ENCODE data around the gene TP53TG5. TPM values are rescaled to one million over a fixed set of nuclear protein-coding genes. Genes with fewer than 3 reads are reported as not detected.

TP53TG5 gene
- total RNA-seq, 3 donors from 2014 or later = 1.3 TPM; not detected in 2

GRCh38 chr20:45330476-45330875, 47.6 kb downstream of the TP53TG5 start:
- H3K36me3 ChIP-seq = no peaks in the 10 kb centered on the region
- no peak for TF ChIP-seq POLR2A (IDR thresholded peaks at IDR 0.05)
- TF ChIP-seq CTCF (IDR thresholded peaks at IDR 0.05) = no peak
- no peak for TF ChIP-seq POLR2AphosphoS5 (IDR thresholded peaks at IDR 0.05)
- H3K27me3 ChIP-seq = no peaks in the 10 kb centered on the region
- H3K4me3 ChIP-seq = no peak overlapping the region
- H3K9me3 ChIP-seq = no peaks in the 10 kb centered on the region
- H3K27ac ChIP-seq = peak overlapping the region; percentile 59 to 76
- intact Hi-C loops (cut with DNase I; ENCODE audit: low total_unique reads) = no loop called here
- no peaks in the 10 kb centered on the region for H3K4me1 ChIP-seq
- DNase-seq (ENCODE audit: low spot score in 2 of 2) = no peak

DNA sequence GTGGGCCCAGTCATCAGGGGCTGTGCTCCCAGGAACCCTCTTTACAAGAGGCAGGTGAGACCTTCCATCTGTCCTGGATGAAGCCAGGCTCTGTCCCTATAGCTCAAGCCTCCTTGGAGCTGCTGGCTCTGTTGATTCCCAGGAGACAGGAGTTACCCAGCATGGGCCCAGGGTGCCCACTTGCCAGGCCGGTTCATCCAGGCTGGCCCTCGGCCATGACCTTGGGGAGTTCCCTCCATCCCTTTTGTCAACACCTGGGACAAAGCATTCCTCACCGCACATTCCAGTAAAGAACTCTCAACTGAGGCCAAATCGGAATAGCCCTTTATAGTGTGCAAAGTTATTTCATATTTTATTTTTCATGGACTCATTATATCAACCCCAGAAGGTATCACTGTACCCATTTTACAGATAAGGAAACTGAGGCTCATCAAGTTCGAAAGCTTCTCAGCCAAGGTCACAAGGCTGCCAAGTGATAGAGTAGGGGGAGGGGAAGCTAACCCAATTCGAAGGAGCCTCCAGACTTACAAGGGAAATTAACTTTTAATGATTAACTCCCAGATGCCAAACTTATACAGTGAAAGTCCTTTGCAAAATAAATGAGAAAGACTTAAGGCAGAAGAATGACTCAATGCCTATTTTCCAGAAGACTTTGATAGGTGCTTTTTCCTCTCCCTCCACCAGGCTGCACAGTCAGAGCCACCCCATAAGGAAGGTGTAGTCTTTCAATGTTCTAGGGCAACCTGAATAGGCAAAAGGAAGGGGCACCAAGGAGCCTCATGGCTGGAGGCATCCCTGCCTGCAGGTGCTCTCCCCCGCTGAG, 48.4 kb downstream of the TP53TG5 start:
- H3K9me3 ChIP-seq = no peaks in the 10 kb centered on the region
- no peaks in the 10 kb centered on the region for H3K36me3 ChIP-seq
- no peak overlapping the region for H3K4me3 ChIP-seq
- H3K4me1 ChIP-seq = no peaks in the 10 kb centered on the region
- H3K27me3 ChIP-seq = no peaks in the 10 kb centered on the region
- peak in 1 of 2 donors; percentile 88 for DNase-seq (ENCODE audit: low spot score in 2 of 2)
- peak overlapping the region; percentile 59 to 76 for H3K27ac ChIP-seq
- TF ChIP-seq POLR2AphosphoS5 (IDR thresholded peaks at IDR 0.05) (peak; percentile 33 to 74 (median 66)), POLR2A (IDR thresholded peaks at IDR 0.05) (no peak), CTCF (IDR thresholded peaks at IDR 0.05) (no peak)
- intact Hi-C loops (cut with DNase I; ENCODE audit: low total_unique reads) = no loop called here

- TF ChIP-seq POLR2AphosphoS5 (IDR thresholded peaks at IDR 0.05) = peak in 1 of 3 donors; percentile 28
- no peak for TF ChIP-seq POLR2A (IDR thresholded peaks at IDR 0.05)
- H3K4me1 ChIP-seq = no peaks in the 10 kb centered on the region
- no peaks in the 10 kb centered on the region for H3K9me3 ChIP-seq
- peak overlapping the region; percentile 59 to 76 for H3K27ac ChIP-seq
- H3K27me3 ChIP-seq = no peaks in the 10 kb centered on the region
- H3K36me3 ChIP-seq = no peaks in the 10 kb centered on the region
- H3K4me3 ChIP-seq = no peak overlapping the region
- no peak for DNase-seq (ENCODE audit: low spot score in 2 of 2)
- intact Hi-C loops (cut with DNase I; ENCODE audit: low total_unique reads) = no loop called here
Observed at GRCh38 chr20:45328451-45328850, 49.7 kb downstream of the TP53TG5 start.

DNA sequence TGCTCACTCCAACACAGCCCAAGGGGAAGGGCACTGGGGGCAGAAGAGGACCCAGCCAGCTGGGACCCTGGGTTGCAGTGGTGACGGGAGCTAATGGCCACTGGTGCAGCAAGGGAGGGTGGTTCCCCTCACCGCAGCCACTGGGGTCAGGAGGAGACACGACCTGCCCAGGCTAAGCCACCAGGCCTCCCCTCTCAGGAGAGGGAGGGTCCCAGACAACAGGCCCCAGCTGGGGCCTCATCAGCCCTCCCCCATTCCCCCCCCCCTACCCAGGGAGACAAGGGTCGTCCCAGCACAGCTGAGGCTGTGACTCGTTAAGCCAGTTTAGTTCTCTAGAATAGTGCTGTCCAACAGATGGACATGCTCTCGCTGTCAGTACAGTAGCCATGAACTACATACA, 52.8 kb downstream of the TP53TG5 start:
- peak overlapping the region in 1 of 2 donors; percentile 40 for H3K27ac ChIP-seq
- no peak overlapping the region for H3K4me3 ChIP-seq
- H3K4me1 ChIP-seq = no peaks in the 10 kb centered on the region
- intact Hi-C loops (cut with DNase I; ENCODE audit: low total_unique reads) = no loop called here
- TF ChIP-seq POLR2A (IDR thresholded peaks at IDR 0.05) (no peak), POLR2AphosphoS5 (IDR thresholded peaks at IDR 0.05) (peak in 1 of 3 donors; percentile 41)
- no peaks in the 10 kb centered on the region for H3K9me3 ChIP-seq
- H3K36me3 ChIP-seq = no peaks in the 10 kb centered on the region
- DNase-seq (ENCODE audit: low spot score in 2 of 2) = no peak
- H3K27me3 ChIP-seq = no peaks in the 10 kb centered on the region

DNA sequence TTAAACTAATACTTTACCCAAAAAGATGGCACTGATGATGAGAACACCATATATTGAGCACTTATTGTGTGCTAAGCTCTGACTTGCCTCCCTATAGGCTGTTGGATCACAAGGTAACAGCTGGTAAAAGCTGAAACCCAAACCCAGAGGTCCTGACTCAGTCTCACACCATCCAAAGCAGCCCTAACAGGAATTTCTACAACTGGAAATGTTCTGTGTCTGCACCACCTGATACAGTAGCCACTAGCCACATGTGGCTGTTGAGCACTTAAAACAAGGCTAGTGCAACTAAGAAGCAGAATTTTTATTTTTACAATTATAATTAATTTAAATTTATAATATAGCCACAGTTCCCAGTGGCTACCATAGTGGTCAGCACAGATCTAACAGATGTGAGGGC, 54.4 kb downstream of the TP53TG5 start:
- no peak for DNase-seq (ENCODE audit: low spot score in 2 of 2)
- Histone ChIP-seq H3K9me3 (no peaks in the 10 kb centered on the region), H3K27ac (peak overlapping the region in 1 of 2 donors; percentile 5), H3K36me3 (no peaks in the 10 kb centered on the region), H3K4me1 (no peaks in the 10 kb centered on the region), H3K4me3 (no peak overlapping the region), H3K27me3 (no peaks in the 10 kb centered on the region)
- TF ChIP-seq POLR2AphosphoS5 (IDR thresholded peaks at IDR 0.05) (no peak), POLR2A (IDR thresholded peaks at IDR 0.05) (no peak), CTCF (IDR thresholded peaks at IDR 0.05) (no peak)
- intact Hi-C loops (cut with DNase I; ENCODE audit: low total_unique reads) = loop anchor here (5.0 kb wide), 1 partner anchor 124 kb away; no protein-coding TSS in a partner anchor

DNA sequence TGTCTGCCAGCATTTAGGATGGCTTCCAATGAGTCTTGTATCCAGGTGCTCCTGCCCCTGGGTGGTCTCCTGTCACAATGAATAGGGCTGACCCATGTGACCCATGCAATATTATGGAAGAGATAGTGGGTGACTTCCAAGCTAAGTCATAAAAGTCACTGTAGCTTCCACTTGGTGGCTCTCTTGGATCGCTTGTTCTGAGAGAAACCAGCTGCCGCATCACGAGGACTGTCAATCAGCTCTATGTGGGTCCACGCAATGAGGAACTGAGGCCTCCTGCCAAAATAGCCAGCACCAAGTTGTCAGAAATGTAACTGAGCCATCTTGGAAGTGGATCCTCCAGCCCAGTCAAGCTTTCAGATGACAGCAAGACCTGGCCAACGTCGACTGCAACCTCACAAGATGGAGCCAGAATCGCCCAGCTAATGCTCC, 55.2 kb downstream of the TP53TG5 start:
- Histone ChIP-seq H3K27ac (no peak overlapping the region), H3K9me3 (no peaks in the 10 kb centered on the region), H3K4me1 (no peaks in the 10 kb centered on the region), H3K36me3 (no peaks in the 10 kb centered on the region), H3K27me3 (no peaks in the 10 kb centered on the region), H3K4me3 (no peak overlapping the region)
- peak in 1 of 2 donors; percentile 72 for DNase-seq (ENCODE audit: low spot score in 2 of 2)
- TF ChIP-seq CTCF (IDR thresholded peaks at IDR 0.05) (peak in 2 of 3 donors; percentile 23 to 41), POLR2A (IDR thresholded peaks at IDR 0.05) (no peak), POLR2AphosphoS5 (IDR thresholded peaks at IDR 0.05) (peak in 1 of 3 donors; percentile 23)
- intact Hi-C loops (cut with DNase I; ENCODE audit: low total_unique reads) = loop anchor here (5.0 kb wide), 1 partner anchor 124 kb away; no protein-coding TSS in a partner anchor

Measured in breast epithelium (tissue), 4 donors.